NCI-H345 (cell line): Measurements from ENCODE around the gene LRRN4CL.
A peak's percentile ranks its signal among the peaks of the same experiment; 100 is the strongest.
"Not testable (repeated sequence)": the region's sequence is repeated elsewhere in the genome, so short reads cannot be mapped to it uniquely, and the experiment has no call there.

Experiments
- DNase-seq: peaks from one replicate; lab custom pipeline; 2025; lab: John Stamatoyannopoulos, UW

LRRN4CL gene

GRCh38 chr11:62689421-62690183, at the start of gene LRRN4CL:
TSS of gene LRRN4CL (minus strand) at chr11:62689530. CDS start at chr11:62688508, 1,022 bp downstream.
- no peak for DNase-seq

GRCh38 chr11:62737196-62737595, 47.9 kb upstream of the LRRN4CL start:
- DNase-seq: no peak

- DNase-seq: no peak
Measured at GRCh38 chr11:62732830-62733229, 43.5 kb upstream of the LRRN4CL start.

- DNase-seq: not testable (repeated sequence)
Measured at GRCh38 chr11:62730076-62730475, 40.7 kb upstream of the LRRN4CL start.

DNA sequence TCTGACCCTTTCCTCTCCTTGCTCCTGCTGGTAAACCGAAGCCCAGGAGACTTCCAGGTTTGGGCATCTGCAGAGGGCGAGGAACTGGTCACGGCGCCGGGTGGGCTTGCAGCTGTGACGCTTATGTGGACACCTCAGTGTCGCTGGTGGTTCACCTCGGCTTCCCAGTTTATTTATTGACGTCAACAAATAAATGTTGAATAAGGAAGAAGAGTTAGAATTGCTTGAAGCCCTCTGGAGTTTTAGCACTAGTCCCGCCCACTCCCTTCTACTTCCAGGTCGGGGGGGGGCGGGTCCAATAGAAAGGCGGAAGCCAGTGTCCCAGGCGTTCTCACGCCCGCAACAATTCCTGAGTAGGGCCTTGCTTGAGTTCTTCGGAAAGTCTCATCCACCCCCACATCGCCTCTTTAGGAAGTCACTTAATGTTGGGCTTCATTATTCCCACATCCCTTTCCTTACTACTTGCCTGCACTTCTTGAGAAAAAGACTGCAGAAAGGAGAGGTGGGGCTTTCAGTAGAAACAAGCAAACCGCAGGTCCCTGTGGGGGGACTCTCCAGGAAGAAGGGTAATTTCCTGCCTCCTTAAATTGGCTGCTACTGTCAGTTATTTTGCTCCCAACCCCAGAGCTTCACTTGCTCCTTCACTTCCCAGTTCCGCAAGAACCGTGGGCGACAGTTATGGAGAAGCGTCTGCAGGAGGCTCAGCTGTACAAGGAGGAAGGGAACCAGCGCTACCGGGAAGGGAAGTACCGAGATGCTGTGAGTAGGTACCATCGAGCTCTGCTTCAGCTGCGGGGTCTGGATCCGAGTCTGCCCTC, 39.0 kb upstream of the LRRN4CL start, which contains the start of gene TTC9C:
Gene TTC9C, plus strand, starts transcription at position 316 of the 818 bp plus-strand sequence. Its CDS starts 363 bp downstream, at position 679.
- DNase-seq: peak; percentile 88

DNA sequence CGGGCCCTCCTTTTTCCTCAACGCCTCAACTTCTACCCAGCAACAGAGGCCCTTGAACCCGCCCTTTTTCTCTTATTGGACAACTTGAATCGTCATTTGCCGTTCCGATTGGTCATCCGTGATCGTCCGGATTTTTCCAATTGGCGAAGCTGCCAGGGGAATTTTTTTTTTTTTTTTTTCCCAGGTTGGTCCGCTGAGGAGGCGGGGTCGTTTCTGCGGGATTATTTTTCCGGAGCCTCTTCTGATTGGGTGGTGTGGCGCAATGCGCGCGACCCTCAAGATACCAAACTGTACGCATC, 38.5 kb upstream of the LRRN4CL start:
- peak; percentile 99 for DNase-seq

GRCh38 chr11:62727165-62727871, 38.0 kb upstream of the LRRN4CL start, which contains the start of gene HNRNPUL2:
TSS of gene HNRNPUL2 (minus strand) at chr11:62727457. CDS start at chr11:62727156, 301 bp downstream.
- peak; percentile 100 for DNase-seq

GRCh38 chr11:62726915-62727164, 37.5 kb upstream of the LRRN4CL start:
- no peak for DNase-seq

- no peak for DNase-seq
Measured at GRCh38 chr11:62726156-62726914, 37.0 kb upstream of the LRRN4CL start.

GRCh38 chr11:62725646-62726045, 36.3 kb upstream of the LRRN4CL start:
- no peak for DNase-seq

DNA sequence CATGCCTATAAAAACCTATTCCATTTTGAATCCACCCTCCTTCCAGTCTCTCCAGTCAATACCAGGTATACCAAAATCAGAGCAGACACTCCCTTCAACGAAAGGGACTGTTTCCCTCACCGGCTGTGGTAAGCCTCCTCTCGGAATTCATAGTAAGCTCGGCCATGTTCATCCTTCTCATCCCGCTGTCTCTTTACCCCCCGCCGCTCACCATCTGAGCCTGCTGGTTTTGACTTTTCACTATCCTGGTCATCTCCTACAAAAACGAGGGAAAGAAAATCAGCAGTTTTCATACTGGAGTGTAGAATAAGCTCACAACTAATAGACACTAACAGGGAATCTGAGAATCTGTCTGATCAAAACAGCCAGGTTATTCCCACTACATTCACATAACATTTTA, 34.8 kb upstream of the LRRN4CL start:
- no peak for DNase-seq

GRCh38 chr11:62721994-62722393, 32.7 kb upstream of the LRRN4CL start:
- no peak for DNase-seq

DNA sequence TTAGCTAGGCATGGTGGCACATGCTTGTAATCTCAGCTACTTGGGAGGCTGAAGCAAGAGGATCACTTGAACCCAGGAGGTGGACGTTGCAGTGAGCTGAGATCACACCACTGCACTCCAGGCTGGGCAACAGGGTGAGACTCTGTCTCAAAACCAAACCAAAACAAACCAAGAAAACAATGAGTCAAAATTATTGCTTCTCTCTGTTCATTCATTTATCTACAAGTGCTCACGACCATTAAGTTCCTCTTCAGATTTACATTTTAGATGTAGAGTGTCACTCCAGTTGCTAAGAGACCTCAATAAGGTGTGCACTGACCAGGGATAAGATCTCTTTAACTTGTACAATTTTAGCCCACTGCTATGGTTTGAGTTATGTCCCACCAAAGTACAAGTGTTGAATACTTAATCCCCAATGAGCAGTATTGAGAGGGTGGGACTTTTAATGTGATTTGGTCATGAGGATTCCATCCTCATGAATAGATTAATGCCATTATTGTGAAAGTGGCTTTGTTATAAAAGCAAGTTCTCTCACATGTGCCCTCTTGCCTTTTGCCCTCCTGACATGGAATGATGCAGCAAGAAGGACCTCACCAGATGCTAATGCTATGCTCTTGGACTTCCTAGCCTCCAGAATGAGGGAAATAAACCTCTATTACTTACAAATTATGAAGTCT, 30.1 kb upstream of the LRRN4CL start:
- no peak for DNase-seq

DNA sequence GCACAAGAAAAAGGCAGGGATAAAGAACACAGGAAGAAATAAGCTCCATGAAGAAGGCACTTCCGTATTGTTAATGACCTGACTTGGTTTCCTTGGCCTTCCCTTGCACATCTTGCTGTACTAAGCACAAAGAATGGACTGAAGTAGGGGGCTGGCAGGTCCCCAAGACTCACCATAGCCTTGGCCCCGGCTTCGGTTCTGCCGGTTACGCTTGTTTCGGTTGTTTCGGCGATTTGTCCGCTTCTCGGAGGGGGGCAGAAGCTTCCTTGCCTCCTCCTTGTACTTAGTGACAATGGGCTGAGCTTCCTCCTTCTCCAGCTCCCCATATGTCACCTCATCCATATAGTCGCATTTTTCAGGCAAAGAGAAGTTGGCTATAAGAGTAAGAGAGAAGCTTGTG, 27.5 kb upstream of the LRRN4CL start:
- DNase-seq: no peak

GRCh38 chr11:62716206-62716605, 26.9 kb upstream of the LRRN4CL start:
- no peak for DNase-seq

DNA sequence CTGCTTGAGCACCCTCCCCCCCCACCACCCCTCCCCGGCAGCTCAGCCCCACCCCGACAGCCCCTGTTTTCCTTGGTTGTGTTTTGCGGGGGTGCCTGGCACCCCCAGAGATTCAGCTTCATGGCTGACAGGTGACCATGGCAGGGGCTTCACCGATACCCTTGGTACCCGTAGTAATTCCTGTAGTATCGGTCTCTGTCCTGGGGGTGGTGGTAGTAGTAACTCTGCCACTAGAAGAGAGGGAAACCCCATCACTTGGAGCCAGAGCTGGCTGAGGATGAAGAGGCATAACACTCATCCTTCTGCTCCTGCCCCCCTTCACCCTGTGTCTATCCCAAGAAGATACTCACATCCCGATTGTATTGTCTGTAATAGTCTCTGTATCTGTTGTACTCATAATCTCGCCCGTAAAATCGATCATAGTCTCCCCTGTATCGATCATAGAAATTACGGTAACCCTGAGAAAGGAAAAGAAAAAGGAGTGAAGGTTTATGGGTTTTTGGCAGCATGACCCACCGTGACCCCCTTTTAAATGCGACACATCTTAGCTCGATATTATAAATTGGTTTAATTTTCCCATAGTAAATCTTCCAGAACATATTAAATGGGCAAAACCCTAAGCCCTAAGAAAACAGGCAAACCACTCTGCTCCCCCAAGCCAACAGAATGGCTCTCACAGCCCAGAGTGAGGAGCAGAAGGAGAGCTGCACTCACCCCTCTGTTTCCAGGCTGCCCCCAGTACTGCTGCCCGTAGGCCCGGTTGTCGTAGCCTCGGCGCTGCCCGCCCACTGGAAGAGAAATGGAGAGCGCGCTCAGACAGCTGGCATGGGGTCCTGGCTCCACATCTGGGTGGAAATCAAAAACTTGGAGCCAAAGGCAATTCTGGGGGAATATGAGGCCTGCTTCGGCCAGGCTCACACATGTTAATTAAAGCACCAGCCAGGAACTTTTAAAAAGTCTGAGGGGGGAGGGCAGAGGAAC, 26.1 kb upstream of the LRRN4CL start:
- DNase-seq: no peak

DNA sequence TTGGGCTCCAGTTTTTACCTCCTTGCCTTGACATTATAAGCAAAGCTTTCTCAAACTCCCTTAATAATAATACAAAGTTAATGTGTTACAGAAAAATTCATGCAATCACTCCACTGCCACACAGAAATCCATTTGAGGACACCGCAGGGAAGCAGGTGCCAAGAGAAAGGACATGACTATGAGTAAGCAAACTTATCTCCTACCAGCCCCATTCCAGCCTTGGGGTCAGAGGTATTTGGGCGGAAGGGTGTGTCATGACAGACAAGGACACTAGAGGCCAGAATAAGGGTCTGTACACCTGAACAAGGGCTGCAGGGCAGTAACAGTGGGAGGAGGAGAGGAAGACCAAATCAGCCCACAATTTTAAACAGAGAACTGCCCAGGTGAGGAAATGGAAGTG, 24.0 kb upstream of the LRRN4CL start:
- no peak for DNase-seq

DNA sequence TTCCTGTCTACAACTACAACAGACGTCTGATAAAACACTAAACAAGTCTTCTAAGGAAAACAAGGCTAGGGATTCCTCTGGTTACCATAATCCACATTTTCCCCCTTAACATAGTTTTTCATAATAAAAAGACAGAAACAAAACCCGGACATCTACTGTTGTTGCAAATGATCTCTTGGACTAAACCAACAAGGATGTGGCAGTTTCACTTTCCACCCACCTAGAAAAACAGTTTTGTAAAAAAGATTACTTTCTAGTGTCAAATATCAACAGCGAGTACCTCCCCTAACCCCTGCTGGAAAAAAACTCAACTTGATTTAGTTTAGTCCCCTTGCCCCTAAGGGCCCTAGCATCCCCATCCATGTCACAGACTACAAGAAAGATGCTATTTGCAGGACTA, 23.5 kb upstream of the LRRN4CL start:
- DNase-seq: no peak

- DNase-seq: no peak
Measured at GRCh38 chr11:62712276-62712812, 23.0 kb upstream of the LRRN4CL start.

DNA sequence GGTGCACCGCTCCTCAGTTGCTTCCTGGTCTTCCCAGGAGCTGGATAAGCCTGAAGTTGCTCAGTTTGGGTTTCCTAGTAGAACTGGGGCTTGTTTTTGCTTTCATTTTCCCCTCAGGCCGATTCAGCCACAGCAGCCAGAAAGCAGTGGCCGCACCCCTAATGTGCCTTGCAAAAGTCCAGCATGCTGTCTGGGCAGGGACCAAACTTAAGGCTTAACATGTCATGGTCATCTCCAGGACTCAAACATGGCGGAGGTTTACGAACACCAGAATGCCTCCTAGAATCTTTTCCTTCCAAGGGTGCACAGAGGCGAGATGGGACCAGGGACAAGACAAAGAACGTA, 20.6 kb upstream of the LRRN4CL start:
- no peak for DNase-seq
